ENCODE data around the gene ADIG.

Gene ADIG

GRCh38 chr20:38581013-38581412, at the start of gene ADIG:
TSS of gene ADIG (plus strand) at chr20:38581197. CDS start at chr20:38581251, 54 bp downstream.
- DNase-seq: peak; percentile 39

- no peak for DNase-seq
Measured at GRCh38 chr20:38534756-38535155, 46.2 kb upstream of the ADIG start.

- DNase-seq: no peak
Measured at GRCh38 chr20:38536310-38536709, 44.7 kb upstream of the ADIG start.

- DNase-seq: no peak
Measured at GRCh38 chr20:38537176-38537575, 43.8 kb upstream of the ADIG start.

GRCh38 chr20:38538789-38539188, 42.2 kb upstream of the ADIG start:
- DNase-seq: no peak

GRCh38 chr20:38543014-38543906, 37.7 kb upstream of the ADIG start:
- DNase-seq: no peak

GRCh38 chr20:38545771-38546170, 35.2 kb upstream of the ADIG start:
- no peak for DNase-seq

- DNase-seq: no peak
Measured at GRCh38 chr20:38547288-38548085, 33.5 kb upstream of the ADIG start.

- no peak for DNase-seq
Measured at GRCh38 chr20:38548356-38549083, 32.5 kb upstream of the ADIG start.

GRCh38 chr20:38550274-38550673, 30.7 kb upstream of the ADIG start:
- no peak for DNase-seq

GRCh38 chr20:38551056-38551626, 29.9 kb upstream of the ADIG start:
- no peak for DNase-seq

GRCh38 chr20:38554986-38555385, 26.0 kb upstream of the ADIG start:
- DNase-seq: no peak

- no peak for DNase-seq
Measured at GRCh38 chr20:38555395-38555794, 25.6 kb upstream of the ADIG start.

GRCh38 chr20:38557174-38557573, 23.8 kb upstream of the ADIG start:
- no peak for DNase-seq

- DNase-seq: no peak
Measured at GRCh38 chr20:38558596-38559360, 22.2 kb upstream of the ADIG start.

GRCh38 chr20:38559764-38560163, 21.2 kb upstream of the ADIG start:
- DNase-seq: no peak

- no peak for DNase-seq
Measured at GRCh38 chr20:38563802-38564431, 17.1 kb upstream of the ADIG start.

GRCh38 chr20:38564680-38565079, 16.3 kb upstream of the ADIG start:
- DNase-seq: no peak

GRCh38 chr20:38566036-38566598, 14.9 kb upstream of the ADIG start:
- DNase-seq: no peak

GRCh38 chr20:38569747-38570525, 11.1 kb upstream of the ADIG start:
- DNase-seq: no peak
